Ascending aorta (tissue), 2 donors: ENCODE data around the gene CEACAM19. TPM values are rescaled to one million over a fixed set of nuclear protein-coding genes. Genes with fewer than 3 reads are reported as not detected.

ENCODE experiments used
- DNase-seq, 2 donors: peaks; one replicate each; pipeline ENCODE4 v3.0.0-alpha.2; 2019; ENCODE audit warnings: low spot score in 2 of 2
- H3K27ac ChIP-seq, 2 donors: fragments of 200-600 bp; sonication (generic); one replicate each; pipeline ENCODE4 v1.5.1; 2016 to 2017; ENCODE audit warnings: mild to moderate bottlenecking in 1 of 2
- H3K27me3 ChIP-seq: fragments of 200-600 bp; sonication (generic); one replicate; pipeline ENCODE4 v1.5.1; 2017
- H3K36me3 ChIP-seq, 2 donors: fragments of 200-600 bp; sonication (generic); one replicate each; pipeline ENCODE4 v1.5.1; 2016
- H3K4me1 ChIP-seq, 2 donors: fragments of 200-600 bp; sonication (generic); one replicate each; pipeline ENCODE4 v1.5.1; 2016 to 2017; ENCODE audit warnings: mild to moderate bottlenecking in 1 of 2
- H3K4me3 ChIP-seq, 2 donors: fragments of 200-600 bp; sonication (generic); one replicate each; pipeline ENCODE4 v1.5.1; 2016 to 2017; ENCODE audit warnings: mild to moderate bottlenecking in 1 of 2
- H3K9me3 ChIP-seq, 2 donors: fragments of 200-600 bp; sonication (generic); one replicate each; pipeline ENCODE4 v1.5.1; 2016
- CTCF ChIP-seq, 3 experiments: fragments of 200-600 bp in 2 of 3; fragments of 450-650 bp in 1 of 3; sonication (generic) in 2 of 3; IDR thresholded peaks; one replicate each; pipeline ENCODE4 v1.5.1; 2016 to 2019; ENCODE audit warnings: antibody characterized with exemption in 3 of 3, mild to moderate bottlenecking in 1 of 3, moderate library complexity in 1 of 3
- intact Hi-C: fragments of 100-400 bp; cut with DNase I; formaldehyde crosslinking; loops from one replicate; pipeline ENCODE4 v1.15.1; 2023
- total RNA-seq: library from RNA; depleted of rRNA; stranded (reverse); fragments of >200 nt; gene quantifications from one replicate; pipeline ENCODE4 v1.1.0, GENCODE V29; 2016

The CEACAM19 gene
- total RNA-seq, 1 donor from 2014 or later: 6.3 TPM

GRCh38 chr19:44673510-44673909 is 2.2 kb downstream of the CEACAM19 start:
- DNase-seq: no peak
- intact Hi-C loops: no loop called here
- Histone ChIP-seq H3K4me1 (no peaks in the 10 kb centered on the region), H3K9me3 (no peaks in the 10 kb centered on the region), H3K27ac (no peak overlapping the region), H3K4me3 (no peak overlapping the region), H3K27me3 (no peaks in the 10 kb centered on the region), H3K36me3 (peaks cover 3 to 4% of the 10 kb centered on the region in 2 donors)
- no peak for TF ChIP-seq CTCF (IDR thresholded peaks at IDR 0.05)

- no peaks in the 10 kb centered on the region for H3K4me1 ChIP-seq
- DNase-seq: no peak
- H3K4me3 ChIP-seq: no peak overlapping the region
- no peak overlapping the region for H3K27ac ChIP-seq
- no peak for TF ChIP-seq CTCF (IDR thresholded peaks at IDR 0.05)
- intact Hi-C loops: no loop called here
- no peaks in the 10 kb centered on the region for H3K27me3 ChIP-seq
- H3K9me3 ChIP-seq: no peaks in the 10 kb centered on the region
- H3K36me3 ChIP-seq: peaks cover 7 to 9% of the 10 kb centered on the region in 2 donors
Measured at GRCh38 chr19:44675521-44675920, 4.2 kb downstream of the CEACAM19 start.

- DNase-seq: no peak
- no peaks in the 10 kb centered on the region for H3K4me1 ChIP-seq
- TF ChIP-seq CTCF (IDR thresholded peaks at IDR 0.05): no peak
- peaks cover 13 to 14% of the 10 kb centered on the region in 2 donors for H3K36me3 ChIP-seq
- no peak overlapping the region for H3K27ac ChIP-seq
- H3K9me3 ChIP-seq: no peaks in the 10 kb centered on the region
- no peaks in the 10 kb centered on the region for H3K27me3 ChIP-seq
- intact Hi-C loops: no loop called here
- H3K4me3 ChIP-seq: no peak overlapping the region
Measured at GRCh38 chr19:44677019-44677811, 5.9 kb downstream of the CEACAM19 start.

- no peak for TF ChIP-seq CTCF (IDR thresholded peaks at IDR 0.05)
- DNase-seq: no peak
- intact Hi-C loops: no loop called here
- Histone ChIP-seq H3K4me3 (no peak overlapping the region), H3K27ac (no peak overlapping the region), H3K9me3 (no peaks in the 10 kb centered on the region), H3K27me3 (no peaks in the 10 kb centered on the region), H3K4me1 (no peaks in the 10 kb centered on the region), H3K36me3 (peaks cover 10 to 13% of the 10 kb centered on the region in 2 donors)
Measured at GRCh38 chr19:44680536-44680935, 9.3 kb downstream of the CEACAM19 start.

GRCh38 chr19:44681992-44682790 is 10.9 kb downstream of the CEACAM19 start:
- DNase-seq: no peak
- Histone ChIP-seq H3K36me3 (peaks cover 10% of the 10 kb centered on the region in 2 donors), H3K27ac (no peak overlapping the region), H3K27me3 (no peaks in the 10 kb centered on the region), H3K9me3 (no peaks in the 10 kb centered on the region), H3K4me3 (no peak overlapping the region), H3K4me1 (no peaks in the 10 kb centered on the region)
- TF ChIP-seq CTCF (IDR thresholded peaks at IDR 0.05): no peak
- intact Hi-C loops: no loop called here
